Nephron progenitor cell (in vitro differentiated cells): ENCODE measurements around the gene IL17B.

Source experiments
- DNase-seq: peaks from one replicate; pipeline ENCODE4 v3.0.0; 2021
- H3K27ac Mint-ChIP-seq: 2 replicates; pipeline ENCODE4 v1.8.0; 2021; ENCODE audit warnings: mild to moderate bottlenecking, moderate library complexity, mixed read lengths
- H3K27me3 Mint-ChIP-seq: 2 replicates; pipeline ENCODE4 v1.8.0; 2021; ENCODE audit warnings: mild to moderate bottlenecking, low read depth, mixed read lengths; ENCODE audit not compliant: poor library complexity
- H3K36me3 Mint-ChIP-seq: 2 replicates; pipeline ENCODE4 v1.8.0; 2021; ENCODE audit warnings: low read depth, mixed read lengths
- H3K4me1 Mint-ChIP-seq: 2 replicates; pipeline ENCODE4 v1.8.0; 2021; ENCODE audit warnings: mixed read lengths
- H3K4me3 Mint-ChIP-seq: 2 replicates; pipeline ENCODE4 v1.8.0; 2021; ENCODE audit warnings: mild to moderate bottlenecking, moderate library complexity, mixed read lengths
- H3K9me3 Mint-ChIP-seq: 2 replicates; pipeline ENCODE4 v1.8.0; 2021; ENCODE audit warnings: mild to moderate bottlenecking, moderate library complexity, mixed read lengths
- TF ChIP-seq, protein P1 (sequence below): fragments of 200-600 bp; sonication (generic); IDR thresholded peaks from 2 replicates; pipeline ENCODE4 v1.5.0; 2021; ENCODE audit warnings: antibody characterized with exemption

Gene IL17B

DNA sequence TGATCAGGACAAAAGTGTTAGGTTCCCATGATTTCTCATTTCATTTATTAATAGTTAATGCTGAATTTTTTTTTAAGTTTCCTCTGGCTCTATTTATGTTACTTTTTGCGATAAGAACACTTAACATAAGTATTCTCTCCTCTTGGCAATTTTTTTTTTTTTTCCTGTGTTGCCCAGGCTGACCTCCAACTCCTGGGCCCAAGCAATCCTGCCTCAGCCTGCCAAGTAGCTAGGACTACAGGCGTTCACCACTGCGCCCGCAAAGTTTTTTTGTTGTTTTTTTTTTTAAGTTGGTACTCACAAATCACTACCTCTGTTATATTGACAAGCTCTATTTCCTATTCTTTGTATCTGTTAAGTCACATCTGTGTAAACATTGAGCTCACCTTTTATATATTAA lies 26.9 kb downstream of the IL17B start:
- Mint-ChIP-seq H3K4me3 (no peak overlapping the region), H3K9me3 (no peaks in the 10 kb centered on the region), H3K27ac (no peak overlapping the region), H3K36me3 (peaks cover 69% of the 10 kb centered on the region), H3K4me1 (peaks cover 13% of the 10 kb centered on the region), H3K27me3 (no peaks in the 10 kb centered on the region)
- no peak for DNase-seq
- TF ChIP-seq, protein P1, sequence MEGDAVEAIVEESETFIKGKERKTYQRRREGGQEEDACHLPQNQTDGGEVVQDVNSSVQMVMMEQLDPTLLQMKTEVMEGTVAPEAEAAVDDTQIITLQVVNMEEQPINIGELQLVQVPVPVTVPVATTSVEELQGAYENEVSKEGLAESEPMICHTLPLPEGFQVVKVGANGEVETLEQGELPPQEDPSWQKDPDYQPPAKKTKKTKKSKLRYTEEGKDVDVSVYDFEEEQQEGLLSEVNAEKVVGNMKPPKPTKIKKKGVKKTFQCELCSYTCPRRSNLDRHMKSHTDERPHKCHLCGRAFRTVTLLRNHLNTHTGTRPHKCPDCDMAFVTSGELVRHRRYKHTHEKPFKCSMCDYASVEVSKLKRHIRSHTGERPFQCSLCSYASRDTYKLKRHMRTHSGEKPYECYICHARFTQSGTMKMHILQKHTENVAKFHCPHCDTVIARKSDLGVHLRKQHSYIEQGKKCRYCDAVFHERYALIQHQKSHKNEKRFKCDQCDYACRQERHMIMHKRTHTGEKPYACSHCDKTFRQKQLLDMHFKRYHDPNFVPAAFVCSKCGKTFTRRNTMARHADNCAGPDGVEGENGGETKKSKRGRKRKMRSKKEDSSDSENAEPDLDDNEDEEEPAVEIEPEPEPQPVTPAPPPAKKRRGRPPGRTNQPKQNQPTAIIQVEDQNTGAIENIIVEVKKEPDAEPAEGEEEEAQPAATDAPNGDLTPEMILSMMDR, result no peak

DNA sequence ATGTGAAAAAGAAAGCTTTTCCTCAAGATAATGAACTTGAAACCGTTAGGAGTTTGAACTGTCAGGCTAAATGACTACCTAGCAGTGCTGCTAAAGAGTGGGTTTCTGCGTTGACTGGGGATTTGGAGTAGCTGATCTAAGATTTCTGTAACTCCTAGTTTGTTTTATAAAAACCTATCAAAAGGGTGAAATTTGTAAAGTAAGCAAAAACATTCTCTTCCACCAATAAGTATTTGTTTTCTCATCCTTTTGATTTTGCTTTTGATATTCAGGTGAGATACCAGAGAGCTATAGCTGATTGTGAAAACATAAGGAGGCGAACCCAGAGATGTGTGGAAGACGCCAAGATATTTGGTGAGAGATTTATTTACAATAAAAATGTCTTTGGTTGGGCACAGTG lies 29.7 kb downstream of the IL17B start:
- Mint-ChIP-seq H3K27me3 (no peaks in the 10 kb centered on the region), H3K4me3 (no peak overlapping the region), H3K27ac (no peak overlapping the region), H3K36me3 (peaks cover 55% of the 10 kb centered on the region), H3K4me1 (peaks cover 29% of the 10 kb centered on the region), H3K9me3 (no peaks in the 10 kb centered on the region)
- TF ChIP-seq, protein P1, result no peak
- no peak for DNase-seq

DNA sequence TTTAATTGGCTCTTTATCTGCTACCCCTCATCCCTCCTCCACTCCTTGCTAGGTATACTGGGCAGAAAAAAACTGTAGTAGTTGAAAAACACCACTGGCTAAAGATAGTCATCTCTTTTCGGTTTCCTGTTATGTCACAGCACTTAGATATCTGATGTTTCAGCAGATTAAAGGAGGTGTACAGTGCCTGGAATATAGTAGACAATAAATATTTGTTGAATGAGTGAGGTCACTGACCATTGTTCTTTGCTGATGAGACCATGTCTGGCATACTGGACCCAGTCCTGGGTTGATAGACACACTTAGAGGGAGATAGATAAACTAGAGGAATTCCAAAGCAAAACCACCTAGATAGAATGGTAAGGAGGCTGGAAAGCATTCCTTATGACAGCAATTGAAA lies 30.6 kb downstream of the IL17B start:
- H3K9me3 Mint-ChIP-seq, result no peaks in the 10 kb centered on the region
- no peak overlapping the region for H3K4me3 Mint-ChIP-seq
- H3K4me1 Mint-ChIP-seq, result peaks cover 35% of the 10 kb centered on the region
- no peaks in the 10 kb centered on the region for H3K27me3 Mint-ChIP-seq
- peaks cover 48% of the 10 kb centered on the region for H3K36me3 Mint-ChIP-seq
- no peak overlapping the region for H3K27ac Mint-ChIP-seq
- DNase-seq, result no peak
- TF ChIP-seq, protein P1, result no peak

DNA sequence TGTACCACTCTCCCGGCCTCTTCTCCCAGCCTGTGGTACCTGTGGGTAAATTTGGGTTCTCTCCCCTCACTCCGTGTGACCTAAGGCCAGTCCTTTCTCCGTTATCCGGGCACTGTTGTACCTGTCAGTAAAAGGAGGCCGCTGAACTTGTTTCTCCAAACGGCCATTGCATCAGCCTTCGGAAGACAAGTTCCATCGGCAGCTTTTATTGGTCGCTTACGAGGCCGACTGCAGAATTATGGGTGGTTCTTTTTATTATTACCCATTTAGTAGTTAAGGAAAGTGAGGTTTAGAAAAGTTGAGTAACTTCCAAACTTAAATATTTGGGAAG lies 33.2 kb downstream of the IL17B start:
- H3K4me3 Mint-ChIP-seq, result peak overlapping the region; percentile 96
- TF ChIP-seq, protein P1, result no peak
- DNase-seq, result no peak
- peaks cover 26% of the 10 kb centered on the region for H3K36me3 Mint-ChIP-seq
- no peaks in the 10 kb centered on the region for H3K9me3 Mint-ChIP-seq
- peaks cover 35% of the 10 kb centered on the region for H3K4me1 Mint-ChIP-seq
- no peaks in the 10 kb centered on the region for H3K27me3 Mint-ChIP-seq
- no peak overlapping the region for H3K27ac Mint-ChIP-seq

DNA sequence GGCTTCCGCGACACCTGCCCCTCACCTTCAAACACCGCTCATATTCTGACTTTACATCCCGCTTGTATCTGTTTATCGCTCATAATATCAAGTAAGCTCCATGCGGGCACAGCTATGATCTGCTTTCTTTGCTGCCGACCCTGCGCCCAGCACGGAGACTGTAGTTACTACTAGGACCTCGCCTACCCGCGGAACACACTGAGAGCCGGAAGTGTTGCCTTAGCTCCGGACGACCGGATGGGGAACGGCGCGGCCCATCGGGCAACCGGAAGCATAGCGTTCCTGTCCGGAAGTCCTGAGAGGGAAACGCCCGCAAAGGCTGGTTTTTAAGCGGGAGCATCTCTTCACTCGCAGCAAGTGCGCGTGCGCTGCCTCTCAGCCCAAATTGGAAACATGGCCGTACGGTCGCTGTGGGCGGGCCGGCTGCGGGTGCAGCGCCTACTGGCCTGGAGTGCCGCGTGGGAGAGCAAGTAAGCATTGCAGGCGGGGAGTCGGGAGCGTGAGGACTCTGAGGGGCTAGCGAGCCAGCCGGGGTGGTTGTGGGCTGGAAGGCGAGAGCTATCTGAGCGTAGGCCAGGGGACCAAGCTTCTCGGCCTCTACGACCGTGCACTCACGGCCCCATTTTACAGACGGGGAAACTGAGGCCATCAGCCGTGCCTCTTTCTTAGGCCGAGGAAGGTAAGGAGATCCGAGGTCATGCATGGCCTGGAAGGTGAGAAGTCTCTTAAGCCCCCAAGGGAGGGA lies 33.8 kb downstream of the IL17B start, which contains the start of gene GRPEL2:
Gene GRPEL2 (plus strand): TSS at position 353 of the 745 bp plus-strand sequence. CDS start 41 bp downstream, at position 394.
- peaks cover 20% of the 10 kb centered on the region for H3K36me3 Mint-ChIP-seq
- TF ChIP-seq, protein P1, result no peak
- H3K27ac Mint-ChIP-seq, result peak within 1 kb of the TSS; percentile 98
- peak; percentile 93 for DNase-seq
- H3K4me1 Mint-ChIP-seq, result peaks cover 35% of the 10 kb centered on the region
- peak within 1 kb of the TSS; percentile 96 for H3K4me3 Mint-ChIP-seq
- H3K27me3 Mint-ChIP-seq, result no peaks in the 10 kb centered on the region
- no peaks in the 10 kb centered on the region for H3K9me3 Mint-ChIP-seq

DNA sequence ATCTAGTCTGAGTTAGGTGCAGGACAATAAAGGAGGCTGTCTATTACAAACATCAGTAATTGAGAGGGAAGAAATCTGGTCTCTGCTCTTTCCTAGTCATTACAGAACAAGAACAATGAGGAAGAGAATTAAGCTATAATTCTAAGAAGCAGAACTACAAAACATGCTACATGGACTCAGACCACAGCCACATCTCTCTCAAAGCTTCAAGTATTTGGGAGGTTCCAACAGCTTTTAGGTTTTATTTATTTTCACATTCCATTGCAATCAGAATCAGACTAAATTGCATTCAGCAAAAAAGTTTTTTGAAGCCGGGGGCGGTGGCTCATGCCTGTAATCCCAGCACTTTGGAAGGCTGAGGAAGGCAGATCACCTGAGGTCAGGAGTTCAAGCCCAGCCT lies 34.9 kb downstream of the IL17B start:
- Mint-ChIP-seq H3K36me3 (peaks cover 10% of the 10 kb centered on the region), H3K4me3 (peak overlapping the region; percentile 96), H3K27ac (peak overlapping the region; percentile 16), H3K27me3 (no peaks in the 10 kb centered on the region), H3K9me3 (no peaks in the 10 kb centered on the region), H3K4me1 (peaks cover 35% of the 10 kb centered on the region)
- TF ChIP-seq, protein P1, result no peak
- DNase-seq, result no peak
